HG03469 (cell line): Measurements from ENCODE around the gene FRMD5.

Experiments
- ATAC-seq: cut with Tn5 transposase; IDR thresholded peaks from one replicate; pipeline ENCODE4 v1.9.1; 2021; ENCODE audit warnings: mild to moderate bottlenecking, moderate library complexity, moderate number of reproducible peaks; ENCODE audit not compliant: unreplicated experiment

FRMD5 gene

GRCh38 chr15:43931790-43932435 lies 263.2 kb downstream of the FRMD5 start:
- no peak for ATAC-seq

GRCh38 chr15:43931119-43931518 lies 264.0 kb downstream of the FRMD5 start:
- no peak for ATAC-seq

- ATAC-seq, result no peak
These were observed 264.5 kb downstream of the FRMD5 start for GRCh38 chr15:43930556-43930955.

- ATAC-seq, result no peak
These were observed 265.0 kb downstream of the FRMD5 start for GRCh38 chr15:43930079-43930478.

DNA sequence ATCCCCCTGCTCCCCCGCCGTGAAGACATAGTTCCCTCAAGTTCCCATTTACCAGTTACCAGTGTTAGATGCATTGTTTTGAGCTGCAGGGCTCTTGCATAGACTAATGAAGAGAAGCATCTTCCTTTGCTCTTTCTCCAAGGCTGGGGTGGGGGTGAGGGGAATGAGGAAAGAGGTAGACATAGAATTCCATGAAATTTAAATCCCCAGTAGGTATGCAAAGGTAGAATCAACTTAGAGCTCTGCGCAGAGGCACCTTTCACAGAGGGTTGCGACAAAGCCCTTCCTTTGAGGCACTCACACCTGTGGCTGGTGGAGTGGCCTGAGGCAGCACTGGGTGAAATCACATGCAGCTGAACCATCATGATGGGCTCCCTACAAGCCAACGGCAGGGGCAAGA lies 266.9 kb downstream of the FRMD5 start:
- ATAC-seq, result no peak

DNA sequence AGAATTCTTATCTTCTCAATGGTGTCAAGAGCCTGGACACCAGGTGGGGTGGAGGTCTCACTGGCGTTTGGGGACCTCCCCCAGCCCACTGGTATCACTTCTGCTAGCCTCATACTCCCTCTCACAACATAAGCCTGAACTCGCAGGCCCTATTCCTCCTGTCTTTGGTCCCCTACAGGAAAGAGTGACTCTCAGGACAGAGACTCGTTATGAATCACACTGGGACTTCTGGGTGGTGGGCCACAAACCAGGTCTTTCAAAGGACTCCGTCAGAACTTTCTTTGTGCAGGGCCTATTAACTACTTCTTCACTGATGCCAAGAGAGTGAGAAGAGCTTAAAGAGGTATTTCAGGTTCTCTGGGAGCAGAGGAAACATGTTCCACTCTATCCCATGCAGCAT lies 267.9 kb downstream of the FRMD5 start:
- no peak for ATAC-seq

GRCh38 chr15:43923553-43923952 lies 271.5 kb downstream of the FRMD5 start:
- no peak for ATAC-seq

GRCh38 chr15:43922021-43922420 lies 273.1 kb downstream of the FRMD5 start:
- ATAC-seq, result no peak

GRCh38 chr15:43920815-43921214 lies 274.3 kb downstream of the FRMD5 start:
- ATAC-seq, result no peak

GRCh38 chr15:43920254-43920600 lies 274.8 kb downstream of the FRMD5 start:
- ATAC-seq, result no peak

- ATAC-seq, result no peak
These were observed 275.4 kb downstream of the FRMD5 start for GRCh38 chr15:43919540-43920253.

DNA sequence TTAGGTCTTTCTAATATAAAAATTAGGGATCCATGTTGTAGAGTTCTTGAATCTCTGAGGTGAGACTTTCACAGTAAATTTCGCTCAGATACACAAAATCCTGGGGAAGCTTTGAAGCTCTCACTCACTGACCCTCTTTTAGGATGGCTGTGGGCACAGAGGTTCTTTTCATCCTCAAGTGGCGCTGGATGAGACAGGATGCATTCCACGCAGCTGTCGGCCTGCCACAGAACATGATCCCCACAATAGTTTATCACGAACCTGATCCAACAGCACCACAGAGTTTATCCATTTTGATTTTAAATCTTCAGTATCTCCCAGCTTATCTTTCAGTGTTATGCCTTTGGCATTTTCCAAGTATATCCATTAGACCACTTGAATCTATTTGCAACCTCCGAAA lies 276.4 kb downstream of the FRMD5 start:
- no peak for ATAC-seq

DNA sequence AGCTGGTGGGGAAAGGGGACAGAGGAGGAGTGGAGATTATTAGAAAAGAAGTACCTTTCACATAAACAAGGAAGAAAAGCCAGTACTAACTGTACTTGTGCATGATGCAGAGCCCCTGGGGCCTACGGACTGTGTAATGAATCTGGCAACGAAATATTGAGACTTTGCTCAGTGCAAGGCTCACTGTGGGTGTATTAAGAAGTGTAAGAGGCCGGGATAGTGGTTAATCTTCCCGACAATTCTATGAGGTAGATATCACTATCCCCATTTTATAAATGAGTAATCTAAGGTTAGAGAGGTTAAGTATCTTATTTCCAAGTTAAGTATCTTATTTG lies 278.8 kb downstream of the FRMD5 start:
- ATAC-seq, result no peak

GRCh38 chr15:43915631-43916325 lies 279.3 kb downstream of the FRMD5 start:
- ATAC-seq, result no peak

- ATAC-seq, result no peak
These were observed 281.1 kb downstream of the FRMD5 start for GRCh38 chr15:43913941-43914340.

GRCh38 chr15:43913026-43913780 lies 281.9 kb downstream of the FRMD5 start:
- ATAC-seq, result no peak

GRCh38 chr15:43912208-43912607 lies 282.9 kb downstream of the FRMD5 start:
- ATAC-seq, result no peak

GRCh38 chr15:43911235-43911781 lies 283.8 kb downstream of the FRMD5 start:
- ATAC-seq, result no peak

- ATAC-seq, result no peak
These were observed 286.5 kb downstream of the FRMD5 start for GRCh38 chr15:43908516-43909050.

GRCh38 chr15:43905755-43906154 lies 289.3 kb downstream of the FRMD5 start:
- no peak for ATAC-seq

GRCh38 chr15:43903864-43904290 lies 291.2 kb downstream of the FRMD5 start:
- no peak for ATAC-seq
